Measurements from ENCODE around the gene TMEM213.

TMEM213 gene

DNA sequence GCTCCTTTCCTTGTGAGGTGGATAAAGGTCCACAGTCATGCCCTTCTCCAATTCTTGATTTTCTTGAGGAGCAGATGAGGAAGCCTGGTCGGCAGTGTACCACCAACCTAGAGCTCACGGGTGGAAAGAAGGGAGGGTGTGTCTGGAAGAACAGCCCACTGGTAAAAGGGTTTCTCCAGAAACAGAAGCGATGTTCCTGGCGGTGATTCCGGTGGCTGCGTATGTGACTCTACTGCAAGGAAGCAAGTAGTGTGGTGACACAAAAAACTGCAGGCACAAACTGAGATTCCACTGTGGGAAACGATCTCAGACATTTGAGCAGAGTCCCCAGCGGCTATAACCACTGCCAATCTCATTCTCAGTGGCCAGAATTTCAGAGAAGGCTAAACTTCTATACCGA is 66.1 kb downstream of the TMEM213 start:
- no peaks in the 10 kb centered on the region for H3K36me3 ChIP-seq (ENCODE audit: control insufficient read depth, low read length)
- H4K20me1 ChIP-seq (ENCODE audit: control insufficient read depth, insufficient read depth, low read depth, low read length) = no peaks in the 10 kb centered on the region
- H3K27ac ChIP-seq (ENCODE audit: low read depth, low read length) = no peak overlapping the region
- H3K4me1 ChIP-seq (ENCODE audit: control insufficient read depth, low read length) = 0 out of 2 replicates have a peak, but pooled peaks cover 3% of the 10 kb centered on the region
- TF ChIP-seq EZH2phosphoT487 (IDR thresholded peaks at IDR 0.05; ENCODE audit: borderline replicate concordance, low read length) = no peak
- TF ChIP-seq, protein P1, sequence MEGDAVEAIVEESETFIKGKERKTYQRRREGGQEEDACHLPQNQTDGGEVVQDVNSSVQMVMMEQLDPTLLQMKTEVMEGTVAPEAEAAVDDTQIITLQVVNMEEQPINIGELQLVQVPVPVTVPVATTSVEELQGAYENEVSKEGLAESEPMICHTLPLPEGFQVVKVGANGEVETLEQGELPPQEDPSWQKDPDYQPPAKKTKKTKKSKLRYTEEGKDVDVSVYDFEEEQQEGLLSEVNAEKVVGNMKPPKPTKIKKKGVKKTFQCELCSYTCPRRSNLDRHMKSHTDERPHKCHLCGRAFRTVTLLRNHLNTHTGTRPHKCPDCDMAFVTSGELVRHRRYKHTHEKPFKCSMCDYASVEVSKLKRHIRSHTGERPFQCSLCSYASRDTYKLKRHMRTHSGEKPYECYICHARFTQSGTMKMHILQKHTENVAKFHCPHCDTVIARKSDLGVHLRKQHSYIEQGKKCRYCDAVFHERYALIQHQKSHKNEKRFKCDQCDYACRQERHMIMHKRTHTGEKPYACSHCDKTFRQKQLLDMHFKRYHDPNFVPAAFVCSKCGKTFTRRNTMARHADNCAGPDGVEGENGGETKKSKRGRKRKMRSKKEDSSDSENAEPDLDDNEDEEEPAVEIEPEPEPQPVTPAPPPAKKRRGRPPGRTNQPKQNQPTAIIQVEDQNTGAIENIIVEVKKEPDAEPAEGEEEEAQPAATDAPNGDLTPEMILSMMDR (IDR thresholded peaks at IDR 0.05; ENCODE audit: low read depth, low read length, poor library complexity, severe bottlenecking) = no peak
- H3F3A ChIP-seq (ENCODE audit: control insufficient read depth, insufficient read depth) = no peaks in the 10 kb centered on the region
- H3K9me3 ChIP-seq (ENCODE audit: control insufficient read depth, insufficient read depth, low read length) = no peaks in the 10 kb centered on the region
- H3K4me2 ChIP-seq (ENCODE audit: low read length) = no peak overlapping the region
- H3K9me2 ChIP-seq (replicated peaks; ENCODE audit: control insufficient read depth, low read length) = no peaks in the 10 kb centered on the region
- no peaks in the 10 kb centered on the region for H3K27me3 ChIP-seq (ENCODE audit: control insufficient read depth, low read length)
- H3K4me3 ChIP-seq (ENCODE audit: low read length) = no peak overlapping the region
- no peaks in the 10 kb centered on the region for H3K79me2 ChIP-seq (ENCODE audit: control insufficient read depth, low read length)

- no peak overlapping the region for H3K4me3 ChIP-seq (ENCODE audit: low read length)
- H3K27ac ChIP-seq (ENCODE audit: low read depth, low read length) = no peak overlapping the region
- no peaks in the 10 kb centered on the region for H3K9me3 ChIP-seq (ENCODE audit: control insufficient read depth, insufficient read depth, low read length)
- no peaks in the 10 kb centered on the region for H3K27me3 ChIP-seq (ENCODE audit: control insufficient read depth, low read length)
- H3F3A ChIP-seq (ENCODE audit: control insufficient read depth, insufficient read depth) = no peaks in the 10 kb centered on the region
- no peaks in the 10 kb centered on the region for H3K79me2 ChIP-seq (ENCODE audit: control insufficient read depth, low read length)
- H3K9me2 ChIP-seq (replicated peaks; ENCODE audit: control insufficient read depth, low read length) = no peaks in the 10 kb centered on the region
- no peaks in the 10 kb centered on the region for H4K20me1 ChIP-seq (ENCODE audit: control insufficient read depth, insufficient read depth, low read depth, low read length)
- H3K36me3 ChIP-seq (ENCODE audit: control insufficient read depth, low read length) = no peaks in the 10 kb centered on the region
- H3K4me2 ChIP-seq (ENCODE audit: low read length) = no peak overlapping the region
- no peak for TF ChIP-seq EZH2phosphoT487 (IDR thresholded peaks at IDR 0.05; ENCODE audit: borderline replicate concordance, low read length)
- TF ChIP-seq, protein P1 (IDR thresholded peaks at IDR 0.05; ENCODE audit: low read depth, low read length, poor library complexity, severe bottlenecking) = no peak
- H3K4me1 ChIP-seq (ENCODE audit: control insufficient read depth, low read length) = 0 out of 2 replicates have a peak, but pooled peaks cover 3% of the 10 kb centered on the region
These were observed 66.9 kb downstream of the TMEM213 start for GRCh38 chr7:138864667-138865066.

DNA sequence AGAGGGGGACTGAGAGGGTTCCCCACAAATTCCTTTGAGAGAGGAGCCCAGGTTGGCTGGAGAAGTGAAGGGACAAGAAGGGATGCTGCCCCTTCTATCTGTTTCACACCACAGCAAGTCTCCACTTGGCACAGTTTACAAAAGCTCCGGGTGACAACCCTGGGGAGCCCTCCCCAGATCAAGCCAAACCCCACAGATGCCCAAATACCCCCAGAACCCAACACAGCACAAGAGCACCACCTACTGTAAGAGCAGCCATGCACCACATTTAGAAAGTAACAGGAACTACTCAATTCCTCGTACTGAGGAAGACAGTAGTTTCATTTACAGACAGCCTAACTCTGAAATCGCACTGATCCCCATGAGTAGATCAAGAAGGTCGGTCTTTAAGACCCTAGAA is 68.0 kb downstream of the TMEM213 start:
- TF ChIP-seq, protein P1 (IDR thresholded peaks at IDR 0.05; ENCODE audit: low read depth, low read length, poor library complexity, severe bottlenecking) = peak; percentile 75
- no peak for TF ChIP-seq EZH2phosphoT487 (IDR thresholded peaks at IDR 0.05; ENCODE audit: borderline replicate concordance, low read length)
- Histone ChIP-seq H3K27ac (ENCODE audit: low read depth, low read length) (no peak overlapping the region), H3K36me3 (ENCODE audit: control insufficient read depth, low read length) (no peaks in the 10 kb centered on the region), H3K9me3 (ENCODE audit: control insufficient read depth, insufficient read depth, low read length) (no peaks in the 10 kb centered on the region), H3K4me2 (ENCODE audit: low read length) (no peak overlapping the region), H3K4me3 (ENCODE audit: low read length) (no peak overlapping the region), H3K9me2 (replicated peaks; ENCODE audit: control insufficient read depth, low read length) (no peaks in the 10 kb centered on the region), H4K20me1 (ENCODE audit: control insufficient read depth, insufficient read depth, low read depth, low read length) (no peaks in the 10 kb centered on the region), H3K27me3 (ENCODE audit: control insufficient read depth, low read length) (no peaks in the 10 kb centered on the region), H3F3A (ENCODE audit: control insufficient read depth, insufficient read depth) (no peaks in the 10 kb centered on the region), H3K79me2 (ENCODE audit: control insufficient read depth, low read length) (no peaks in the 10 kb centered on the region), H3K4me1 (ENCODE audit: control insufficient read depth, low read length) (0 out of 2 replicates have a peak, but pooled peaks cover 3% of the 10 kb centered on the region)

Data from DOHH2 (cell line).